PC-3 (cell line): Measurements from ENCODE around the gene WDR90. TPM values are rescaled to one million over a fixed set of nuclear protein-coding genes. Genes with fewer than 3 reads are reported as not detected.
A peak's percentile ranks its signal among the peaks of the same experiment; 100 is the strongest.

Experiments used
- ATAC-seq: fragments of 200-7000 bp; cut with Tn5 transposase; 2 replicates; pipeline ENCODE4 v1.9.1; 2020; ENCODE audit warnings: mild to moderate bottlenecking, moderate library complexity
- BruUV-seq: library from RNA; stranded (reverse); fragments of 400-500 nt; replicated peaks from 2 replicates; lab custom pipeline; 2021; lab: Mats Ljungman, UMichigan
- CTCF ChIA-PET: fragments of 300-600 bp; sonication (Branson Sonifier 250); formaldehyde crosslinking; loops from one replicate; lab custom pipeline; 2022; ENCODE audit warnings: antibody characterized with exemption; lab: Charles Lee
- POLR2A ChIA-PET: fragments of 300-600 bp; sonication (Branson Sonifier 250); formaldehyde crosslinking; loops from one replicate; lab custom pipeline; 2022; ENCODE audit warnings: antibody characterized with exemption; ENCODE audit not compliant: unreplicated experiment; lab: Charles Lee
- DNase-seq: peaks from one replicate; pipeline ENCODE4 v3.0.0-alpha.2; 2015
- H2AFZ ChIP-seq: fragments of 300-600 bp; sonication (generic); 2 replicates; pipeline ENCODE4 v1.6.0; 2016; ENCODE audit warnings: antibody characterized with exemption, low read length
- H3F3A ChIP-seq: fragments of 300-600 bp; sonication (generic); one replicate; pipeline ENCODE4 v1.6.0; 2017; ENCODE audit warnings: antibody characterized with exemption, low read length, control low read depth, mild to moderate bottlenecking; ENCODE audit not compliant: unreplicated experiment
- H3K27ac ChIP-seq: fragments of 300-600 bp; sonication (generic); 2 replicates; pipeline ENCODE4 v1.5.1; 2016; ENCODE audit warnings: mild to moderate bottlenecking, low read length
- H3K27me3 ChIP-seq: fragments of 300-600 bp; sonication (generic); 2 replicates; pipeline ENCODE4 v1.6.1; 2016; ENCODE audit warnings: low read length, mixed read lengths
- H3K36me3 ChIP-seq: fragments of 300-600 bp; sonication (generic); 2 replicates; pipeline ENCODE4 v1.6.1; 2016; ENCODE audit warnings: low read depth, mixed run types, low read length, mixed read lengths
- H3K4me1 ChIP-seq: fragments of 300-600 bp; sonication (generic); 2 replicates; pipeline ENCODE4 v1.5.1; 2016; ENCODE audit warnings: low read length; ENCODE audit not compliant: insufficient read depth
- H3K4me2 ChIP-seq: fragments of 300-600 bp; sonication (generic); 2 replicates; pipeline ENCODE4 v1.6.0; 2016; ENCODE audit warnings: low read length
- H3K4me3 ChIP-seq: fragments of 300-600 bp; sonication (generic); 2 replicates; pipeline ENCODE4 v1.5.1; 2016; ENCODE audit warnings: mild to moderate bottlenecking, low read length, mixed read lengths
- H3K79me2 ChIP-seq: fragments of 300-600 bp; sonication (generic); 2 replicates; pipeline ENCODE4 v1.6.1; 2017; ENCODE audit warnings: low read length, mixed read lengths
- H3K9ac ChIP-seq: fragments of 300-600 bp; sonication (generic); 2 replicates; pipeline ENCODE4 v1.6.0; 2016; ENCODE audit warnings: mild to moderate bottlenecking, low read length
- H3K9me2 ChIP-seq: fragments of 300-600 bp; sonication (generic); replicated peaks from 2 replicates; pipeline ENCODE4 v1.6.1; 2016; ENCODE audit warnings: mixed run types, low read length, mixed read lengths
- H3K9me3 ChIP-seq: fragments of 300-600 bp; sonication (generic); 2 replicates; pipeline ENCODE4 v1.6.1; 2016; ENCODE audit warnings: low read length, mixed read lengths
- H4K20me1 ChIP-seq: fragments of 300-600 bp; sonication (generic); 2 replicates; pipeline ENCODE4 v1.6.1; 2016; ENCODE audit warnings: low read length, mixed read lengths
- EZH2 ChIP-seq: fragments of 300-600 bp; sonication (generic); IDR thresholded peaks from one replicate; pipeline ENCODE4 v1.6.1; 2017; ENCODE audit warnings: antibody characterized with exemption, mild to moderate bottlenecking, low read length; ENCODE audit not compliant: unreplicated experiment
- EZH2phosphoT487 ChIP-seq: fragments of 300-600 bp; sonication (generic); IDR thresholded peaks from 2 replicates; pipeline ENCODE4 v1.6.1; 2018; ENCODE audit warnings: mild to moderate bottlenecking, antibody characterized with exemption, low read length, borderline replicate concordance
- intact Hi-C: fragments of 100-400 bp; cut with micrococcal nuclease; formaldehyde crosslinking; loops from 2 replicates; pipeline ENCODE4 v1.9.0; 2023
- total RNA-seq: library from RNA; depleted of rRNA; stranded (reverse); fragments of >200 nt; gene quantifications from 2 replicates; pipeline ENCODE4 v1.2.3, GENCODE V29; 2014
- TF ChIP-seq, protein P1 (sequence below): fragments of 300-600 bp; sonication (generic); conservative IDR thresholded peaks from 2 replicates; pipeline ENCODE4 v1.5.1; 2017; ENCODE audit warnings: antibody characterized with exemption, low read depth, mild to moderate bottlenecking, low read length

Gene WDR90
- total RNA-seq, 1 experiment from 2014 or later = 44.4 TPM

DNA sequence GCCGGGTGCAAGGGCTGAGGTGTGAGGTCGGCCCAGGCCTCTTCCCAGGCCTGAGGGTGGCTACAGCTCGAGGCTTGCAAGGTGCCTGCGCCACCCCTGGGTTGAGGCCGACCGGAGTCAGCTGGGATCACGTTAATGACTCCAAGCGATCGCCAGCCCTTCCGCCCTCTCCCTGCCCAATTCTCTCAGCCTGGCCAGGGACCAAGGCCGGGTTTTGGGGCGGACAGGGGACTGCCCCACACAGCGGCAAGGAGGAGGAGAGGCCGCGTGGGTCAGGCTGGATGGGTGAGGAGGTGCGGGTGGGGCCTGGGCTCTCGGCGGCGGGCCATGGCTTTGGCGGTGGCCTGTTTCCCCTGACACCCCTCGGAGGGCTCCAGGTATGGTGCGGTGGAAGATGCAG, 44.2 kb downstream of the WDR90 start:
- H3K27ac ChIP-seq = no peak overlapping the region
- H3K36me3 ChIP-seq = no peaks in the 10 kb centered on the region
- H3K4me2 ChIP-seq = no peak overlapping the region
- H4K20me1 ChIP-seq = no peaks in the 10 kb centered on the region
- no peaks in the 10 kb centered on the region for H3K27me3 ChIP-seq
- ChIA-PET POLR2A (interaction anchor here (0.6 kb wide), 1 partner anchor 1968 kb away, joined by 4 read pairs; no protein-coding TSS in a partner anchor), CTCF (no interaction called here)
- no peak overlapping the region for H3K4me3 ChIP-seq
- peaks cover 12% of the 10 kb centered on the region for H3K79me2 ChIP-seq
- no peak overlapping the region for H2AFZ ChIP-seq
- no peaks in the 10 kb centered on the region for H3K9me2 ChIP-seq
- DNase-seq = no peak
- peaks cover 4% of the 10 kb centered on the region for H3F3A ChIP-seq
- H3K4me1 ChIP-seq = peaks cover 22% of the 10 kb centered on the region
- intact Hi-C loops = no loop called here
- TF ChIP-seq, protein P1, sequence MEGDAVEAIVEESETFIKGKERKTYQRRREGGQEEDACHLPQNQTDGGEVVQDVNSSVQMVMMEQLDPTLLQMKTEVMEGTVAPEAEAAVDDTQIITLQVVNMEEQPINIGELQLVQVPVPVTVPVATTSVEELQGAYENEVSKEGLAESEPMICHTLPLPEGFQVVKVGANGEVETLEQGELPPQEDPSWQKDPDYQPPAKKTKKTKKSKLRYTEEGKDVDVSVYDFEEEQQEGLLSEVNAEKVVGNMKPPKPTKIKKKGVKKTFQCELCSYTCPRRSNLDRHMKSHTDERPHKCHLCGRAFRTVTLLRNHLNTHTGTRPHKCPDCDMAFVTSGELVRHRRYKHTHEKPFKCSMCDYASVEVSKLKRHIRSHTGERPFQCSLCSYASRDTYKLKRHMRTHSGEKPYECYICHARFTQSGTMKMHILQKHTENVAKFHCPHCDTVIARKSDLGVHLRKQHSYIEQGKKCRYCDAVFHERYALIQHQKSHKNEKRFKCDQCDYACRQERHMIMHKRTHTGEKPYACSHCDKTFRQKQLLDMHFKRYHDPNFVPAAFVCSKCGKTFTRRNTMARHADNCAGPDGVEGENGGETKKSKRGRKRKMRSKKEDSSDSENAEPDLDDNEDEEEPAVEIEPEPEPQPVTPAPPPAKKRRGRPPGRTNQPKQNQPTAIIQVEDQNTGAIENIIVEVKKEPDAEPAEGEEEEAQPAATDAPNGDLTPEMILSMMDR = no peak
- TF ChIP-seq EZH2phosphoT487 (no peak), EZH2 (no peak)
- no TSS peak for BruUV-seq
- H3K9ac ChIP-seq = no peak overlapping the region
- ATAC-seq = no peak
- H3K9me3 ChIP-seq = no peaks in the 10 kb centered on the region

DNA sequence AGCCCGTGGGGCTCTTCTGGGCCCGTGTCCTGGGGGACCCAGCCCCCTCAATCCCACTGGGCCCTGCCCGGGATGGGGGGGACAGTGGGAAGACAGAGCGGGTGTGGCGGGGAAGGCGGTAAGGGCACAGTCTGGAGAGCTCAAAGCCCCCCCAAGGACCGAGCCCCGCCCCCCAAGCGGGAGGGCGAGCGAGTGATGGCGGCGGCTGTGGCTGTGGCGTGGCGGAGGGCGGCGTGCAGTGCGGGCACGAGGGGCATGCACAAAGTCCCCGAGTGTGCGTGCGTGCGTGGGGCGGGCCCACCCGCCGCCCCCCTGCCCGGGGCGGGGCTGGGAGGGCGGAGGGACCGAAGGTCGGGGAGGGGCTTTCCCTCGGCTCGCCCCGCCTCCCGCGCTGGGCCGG, 44.6 kb downstream of the WDR90 start:
- Histone ChIP-seq H4K20me1 (no peaks in the 10 kb centered on the region), H3K9ac (no peak overlapping the region), H3K9me2 (no peaks in the 10 kb centered on the region), H3K9me3 (no peaks in the 10 kb centered on the region), H3K27me3 (no peaks in the 10 kb centered on the region), H2AFZ (no peak overlapping the region), H3K4me3 (no peak overlapping the region), H3F3A (peaks cover 4% of the 10 kb centered on the region), H3K4me2 (no peak overlapping the region), H3K36me3 (no peaks in the 10 kb centered on the region), H3K27ac (no peak overlapping the region), H3K79me2 (peaks cover 11% of the 10 kb centered on the region), H3K4me1 (peaks cover 22% of the 10 kb centered on the region)
- ChIA-PET POLR2A (no interaction called here), CTCF (no interaction called here)
- no TSS peak for BruUV-seq
- DNase-seq (no peak), ATAC-seq (no peak)
- TF ChIP-seq EZH2phosphoT487 (no peak), EZH2 (no peak)
- TF ChIP-seq, protein P1 = no peak
- intact Hi-C loops = no loop called here

DNA sequence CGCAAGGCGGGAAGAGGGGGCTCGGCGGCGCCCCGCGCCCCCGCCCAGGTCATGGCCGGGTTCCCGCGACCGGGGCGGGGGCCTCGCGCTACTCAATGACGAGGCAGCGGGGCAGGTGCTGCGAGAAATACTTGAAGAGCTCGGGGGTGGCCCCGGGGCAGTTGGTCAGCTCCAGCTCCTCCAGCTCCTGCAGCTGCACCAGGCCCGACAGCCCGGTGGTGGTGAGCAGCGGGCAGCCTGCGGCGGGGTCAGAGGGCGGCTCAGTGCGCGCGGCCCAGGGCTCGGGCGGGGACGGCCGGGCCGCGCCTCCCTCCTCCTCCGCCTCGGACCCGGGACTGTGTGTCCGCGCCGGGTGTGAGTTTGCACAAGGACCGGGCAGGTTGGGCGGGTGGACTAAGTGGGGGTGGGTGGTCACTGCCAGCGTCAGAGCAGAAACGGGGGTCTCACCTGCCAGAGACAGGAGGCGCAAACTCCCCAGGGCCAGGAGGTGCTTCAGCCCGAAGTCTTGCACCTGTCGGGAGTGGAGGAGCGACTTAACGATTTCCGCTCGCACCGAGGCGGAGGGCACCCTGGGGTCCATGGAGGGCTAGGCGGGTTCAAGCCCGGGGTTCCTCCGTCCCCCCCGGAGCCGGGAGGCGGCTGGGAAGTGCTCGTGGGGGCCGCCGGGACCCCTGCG, 45.2 kb downstream of the WDR90 start:
- Histone ChIP-seq H3K27me3 (no peaks in the 10 kb centered on the region), H4K20me1 (no peaks in the 10 kb centered on the region), H3K9me3 (no peaks in the 10 kb centered on the region), H2AFZ (no peak overlapping the region), H3K4me2 (peak overlapping the region; percentile 88), H3F3A (peaks cover 4% of the 10 kb centered on the region), H3K4me1 (peaks cover 18% of the 10 kb centered on the region; the same call in 1 of the 2 replicates), H3K4me3 (peak overlapping the region; percentile 65), H3K36me3 (no peaks in the 10 kb centered on the region), H3K9me2 (no peaks in the 10 kb centered on the region), H3K9ac (no peak overlapping the region), H3K27ac (no peak overlapping the region), H3K79me2 (peaks cover 6% of the 10 kb centered on the region)
- ChIA-PET CTCF (no interaction called here), POLR2A (no interaction called here)
- ATAC-seq (no peak), DNase-seq (no peak)
- BruUV-seq = no TSS peak
- intact Hi-C loops = no loop called here
- TF ChIP-seq EZH2 (no peak), EZH2phosphoT487 (no peak)
- TF ChIP-seq, protein P1 = no peak
